Lung (tissue), 12 donors: Measurements from ENCODE around the gene H3-3A. TPM values are rescaled to one million over a fixed set of nuclear protein-coding genes. Genes with fewer than 3 reads are reported as not detected.

Source experiments
- ATAC-seq: fragments of 200-7000 bp; cut with Tn5 transposase; one replicate; pipeline ENCODE4 v1.9.1; 2020; ENCODE audit warnings: moderate number of reproducible peaks; ENCODE audit not compliant: insufficient read depth, low FRiP score
- DNase-seq, 3 donors: peaks; one replicate each; pipeline ENCODE4 v3.0.0-alpha.2; 2013 to 2017
- H3K27ac ChIP-seq, 2 donors: one replicate each; pipeline ENCODE4 v1.5.1; 2013; ENCODE audit warnings: mild to moderate bottlenecking in 2 of 2, moderate library complexity in 2 of 2, control low read depth in 1 of 2, inconsistent platforms in 1 of 2, low read depth in 1 of 2, low read length in 1 of 2
- H3K27me3 ChIP-seq, 3 donors: one replicate each; pipeline ENCODE4 v1.5.1; 2013; ENCODE audit warnings: low read length in 2 of 3; ENCODE audit not compliant: control insufficient read depth in 3 of 3, insufficient read depth in 3 of 3
- H3K36me3 ChIP-seq, 4 donors: one replicate each; pipeline ENCODE4 v1.5.1; 2013; ENCODE audit warnings: low read length in 4 of 4, mild to moderate bottlenecking in 1 of 4, moderate library complexity in 1 of 4; ENCODE audit not compliant: control insufficient read depth in 4 of 4, insufficient read depth in 4 of 4
- H3K4me1 ChIP-seq, 5 donors: one replicate each; pipeline ENCODE4 v1.5.1; 2013; ENCODE audit warnings: low read length in 5 of 5, mild to moderate bottlenecking in 2 of 5, moderate library complexity in 1 of 5; ENCODE audit not compliant: control insufficient read depth in 5 of 5, insufficient read depth in 5 of 5
- H3K4me3 ChIP-seq: one replicate; pipeline ENCODE4 v1.5.1; 2013; ENCODE audit warnings: mild to moderate bottlenecking, control low read depth, moderate library complexity
- H3K9ac ChIP-seq, 2 donors: one replicate each; pipeline ENCODE4 v1.5.1; 2013; ENCODE audit warnings: low read length in 2 of 2, control low read depth in 1 of 2; ENCODE audit not compliant: insufficient read depth in 1 of 2
- H3K9me3 ChIP-seq, 4 donors: one replicate each; pipeline ENCODE4 v1.5.1; 2013; ENCODE audit warnings: low read length in 3 of 4, mild to moderate bottlenecking in 1 of 4, moderate library complexity in 1 of 4; ENCODE audit not compliant: control insufficient read depth in 4 of 4, insufficient read depth in 3 of 4
- CTCF ChIP-seq: IDR thresholded peaks from 2 replicates; pipeline ENCODE4 v1.5.1; 2012; ENCODE audit warnings: mild to moderate bottlenecking; ENCODE audit errors: control extremely low read depth, extremely low read depth
- WGBS, 2 donors: extraction: QIAGEN DNeasy Blood & Tissue Kit; methylation state at CpG; one replicate each; pipeline ENCODE4 v1.1.7; 2013; 5-methylcytosine and 5-hydroxymethylcytosine counted together
- polyA plus RNA-seq, 2 donors: library from polyadenylated mRNA; stranded (reverse); fragments of 200-250 nt; gene quantifications; one replicate each; pipeline ENCODE4 v1.2.1, GENCODE V29; 2013
- total RNA-seq, 2 donors: library from RNA; depleted of rRNA in 1 of 2; stranded (reverse); fragments of >200 nt in 1 of 2; gene quantifications; one replicate each; pipeline ENCODE4 v1.2.1, GENCODE V29; 2014 to 2021
- donor health status: control.
- donor health status: control.
- donor health status: Bipolar disorder and iron deficiency.
- donor health status: healthy.
- donor health status: DM: yes; HTN: yes; CAD: no.

H3-3A gene
- total and polyA plus RNA-seq, 4 donors = 404 to 1,014 (median 655) TPM

- H3K27me3 ChIP-seq = no peaks in the 10 kb centered on the region
- ATAC-seq (no peak), DNase-seq (no peak)
- no peak overlapping the region for H3K27ac ChIP-seq
- H3K4me3 ChIP-seq = no peak overlapping the region
- 92 to 96% methylated on average over 1 of the region's 1 CpG for WGBS, 2 donors
- H3K9me3 ChIP-seq = no peaks in the 10 kb centered on the region
- H3K4me1 ChIP-seq = peaks cover 0 to 11% (median 0%) of the 10 kb centered on the region in 5 donors
- TF ChIP-seq CTCF = no peak
- no peak overlapping the region for H3K9ac ChIP-seq
- H3K36me3 ChIP-seq = no peaks in the 10 kb centered on the region
Observed at GRCh38 chr1:226038661-226039060, 23.9 kb upstream of the H3-3A start.

- TF ChIP-seq CTCF = no peak
- no peak for ATAC-seq
- Histone ChIP-seq H3K27ac (no peak overlapping the region), H3K4me3 (no peak overlapping the region), H3K27me3 (no peaks in the 10 kb centered on the region), H3K9ac (no peak overlapping the region), H3K4me1 (no peaks in the 10 kb centered on the region), H3K9me3 (no peaks in the 10 kb centered on the region), H3K36me3 (no peaks in the 10 kb centered on the region)
- 55 to 60% methylated on average over 1 of the region's 1 CpG for whole genome bisulfite sequencing, 2 donors
- no peak for DNase-seq
Observed at GRCh38 chr1:226041419-226041818, 21.1 kb upstream of the H3-3A start.

- Histone ChIP-seq H3K9me3 (no peaks in the 10 kb centered on the region), H3K9ac (no peak overlapping the region), H3K27me3 (no peaks in the 10 kb centered on the region), H3K36me3 (no peaks in the 10 kb centered on the region), H3K4me3 (no peak overlapping the region), H3K27ac (no peak overlapping the region), H3K4me1 (no peaks in the 10 kb centered on the region)
- no peak for TF ChIP-seq CTCF
- peak in 1 of 3 donors; percentile 21 for DNase-seq
- ATAC-seq = no peak
- 79 to 90% methylated on average over 4 of the region's 4 CpGs for WGBS, 2 donors
Observed at GRCh38 chr1:226044514-226045101, 17.9 kb upstream of the H3-3A start.

GRCh38 chr1:226046240-226046639 lies 16.3 kb upstream of the H3-3A start:
- Histone ChIP-seq H3K36me3 (no peaks in the 10 kb centered on the region), H3K27me3 (no peaks in the 10 kb centered on the region), H3K27ac (no peak overlapping the region), H3K9me3 (no peaks in the 10 kb centered on the region), H3K4me1 (no peaks in the 10 kb centered on the region), H3K4me3 (no peak overlapping the region), H3K9ac (no peak overlapping the region)
- TF ChIP-seq CTCF = no peak
- ATAC-seq (no peak), DNase-seq (no peak)
- WGBS, 2 donors = 83 to 86% methylated on average over 6 of the region's 6 CpGs
